IPS-15b (cell line): Measurements from ENCODE around the gene PGLYRP1.

Experiments
- H3K27me3 ChIP-seq: one replicate; pipeline ENCODE4 v1.6.1; 2013; ENCODE audit warnings: low read length; ENCODE audit not compliant: control insufficient read depth, insufficient read depth
- H3K36me3 ChIP-seq: one replicate; pipeline ENCODE4 v1.6.1; 2013; ENCODE audit warnings: low read length; ENCODE audit not compliant: control insufficient read depth, insufficient read depth
- H3K4me1 ChIP-seq: one replicate; pipeline ENCODE4 v1.6.1; 2013; ENCODE audit warnings: mild to moderate bottlenecking, low read length; ENCODE audit not compliant: control insufficient read depth, insufficient read depth
- H3K4me3 ChIP-seq: one replicate; pipeline ENCODE4 v1.5.1; 2013; ENCODE audit warnings: low read depth, low read length
- H3K9ac ChIP-seq: one replicate; pipeline ENCODE4 v1.6.1; 2013; ENCODE audit warnings: low read depth, mild to moderate bottlenecking, low read length
- H3K9me3 ChIP-seq: one replicate; pipeline ENCODE4 v1.6.1; 2013; ENCODE audit warnings: mild to moderate bottlenecking, low read length; ENCODE audit not compliant: control insufficient read depth, insufficient read depth

PGLYRP1 gene

GRCh38 chr19:45972947-45973540, 49.8 kb downstream of the PGLYRP1 start:
- H3K36me3 ChIP-seq = no peaks in the 10 kb centered on the region
- H3K9ac ChIP-seq = no peak overlapping the region
- peaks cover 4% of the 10 kb centered on the region for H3K27me3 ChIP-seq
- peak overlapping the region; percentile 66 for H3K4me3 ChIP-seq
- H3K9me3 ChIP-seq = no peaks in the 10 kb centered on the region
- H3K4me1 ChIP-seq = no peaks in the 10 kb centered on the region

GRCh38 chr19:45972081-45972946, 50.5 kb downstream of the PGLYRP1 start:
- H3K27me3 ChIP-seq = peaks cover 4% of the 10 kb centered on the region
- peak overlapping the region; percentile 9 for H3K9ac ChIP-seq
- peaks cover 1% of the 10 kb centered on the region for H3K4me1 ChIP-seq
- no peaks in the 10 kb centered on the region for H3K9me3 ChIP-seq
- no peaks in the 10 kb centered on the region for H3K36me3 ChIP-seq
- H3K4me3 ChIP-seq = peak overlapping the region; percentile 66

GRCh38 chr19:45971260-45971902, 51.5 kb downstream of the PGLYRP1 start:
- peaks cover 2% of the 10 kb centered on the region for H3K27me3 ChIP-seq

GRCh38 chr19:45969676-45970075, 53.2 kb downstream of the PGLYRP1 start:
- H3K9me3 ChIP-seq = no peaks in the 10 kb centered on the region
- peaks cover 4% of the 10 kb centered on the region for H3K4me1 ChIP-seq
- no peaks in the 10 kb centered on the region for H3K36me3 ChIP-seq
- no peak overlapping the region for H3K9ac ChIP-seq
- H3K27me3 ChIP-seq = peaks cover 2% of the 10 kb centered on the region
- no peak overlapping the region for H3K4me3 ChIP-seq

More at GRCh38 chr19:45971260-45971902, 51.5 kb downstream of the PGLYRP1 start:
- Histone ChIP-seq H3K4me1 (peaks cover 4% of the 10 kb centered on the region), H3K4me3 (no peak overlapping the region), H3K9ac (no peak overlapping the region), H3K36me3 (no peaks in the 10 kb centered on the region), H3K9me3 (no peaks in the 10 kb centered on the region)
